Gastroesophageal sphincter (tissue), 4 donors: ENCODE measurements around the gene KYAT1. TPM values are rescaled to one million over a fixed set of nuclear protein-coding genes. Genes with fewer than 3 reads are reported as not detected.

Experiments
- ATAC-seq: fragments of 150-250 bp; one replicate; pipeline ENCODE4 v1.9.1; 2016; ENCODE audit warnings: mild to moderate bottlenecking, moderate library complexity
- H3K27ac ChIP-seq, 4 donors: fragments of 200-600 bp; sonication (generic) in 3 of 4; 1 replicate in 3 of 4; 2 replicates in 1 of 4; pipeline ENCODE4 v1.5.1; 2016 to 2019
- H3K27me3 ChIP-seq: fragments of 200-600 bp; sonication (generic); one replicate; pipeline ENCODE4 v1.5.1; 2019
- H3K36me3 ChIP-seq, 2 donors: fragments of 200-600 bp; sonication (generic); one replicate each; pipeline ENCODE4 v1.5.1; 2019; ENCODE audit warnings: control low read depth in 1 of 2
- H3K4me1 ChIP-seq, 3 donors: fragments of 200-600 bp; sonication (generic); 1 replicate in 2 of 3; 2 replicates in 1 of 3; pipeline ENCODE4 v1.5.1; 2016 to 2019; ENCODE audit warnings: control low read depth in 2 of 3
- H3K4me3 ChIP-seq, 2 donors: fragments of 200-600 bp; sonication (generic); one replicate each; pipeline ENCODE4 v1.5.1; 2019; ENCODE audit warnings: mild to moderate bottlenecking in 1 of 2, moderate library complexity in 1 of 2
- H3K9me3 ChIP-seq, 3 donors: fragments of 200-600 bp; sonication (generic); one replicate each; pipeline ENCODE4 v1.5.1; 2017 to 2019; ENCODE audit warnings: control low read depth in 2 of 3
- CTCF ChIP-seq, 4 experiments: fragments of 200-600 bp in 2 of 4; fragments of 450-650 bp in 2 of 4; sonication (generic) in 1 of 4; IDR thresholded peaks; one replicate each; pipeline ENCODE4 v1.5.1; 2017 to 2019; ENCODE audit warnings: antibody characterized with exemption in 4 of 4, mild to moderate bottlenecking in 2 of 4, moderate library complexity in 2 of 4
- EP300 ChIP-seq: sonication (generic); formaldehyde crosslinking; IDR thresholded peaks from one replicate; pipeline ENCODE4 v1.6.1; 2017; ENCODE audit warnings: antibody characterized with exemption, mild to moderate bottlenecking
- POLR2A ChIP-seq, 2 donors: fragments of 450-650 bp; IDR thresholded peaks; one replicate each; pipeline ENCODE4 v1.6.1; 2017; ENCODE audit warnings: antibody characterized with exemption in 2 of 2, mild to moderate bottlenecking in 2 of 2, moderate library complexity in 1 of 2
- POLR2AphosphoS5 ChIP-seq: sonication (generic); formaldehyde crosslinking; IDR thresholded peaks from one replicate; pipeline ENCODE4 v1.6.1; 2017; ENCODE audit warnings: antibody characterized with exemption
- WGBS, 2 donors: methylation state at CpG; one replicate each; pipeline ENCODE4 v1.1.5; 2018; ENCODE audit warnings: low coverage in 1 of 2; 5-methylcytosine and 5-hydroxymethylcytosine counted together
- total RNA-seq, 4 donors: library from RNA; depleted of rRNA; stranded (reverse); fragments of >200 nt; gene quantifications; one replicate each; pipeline ENCODE4 v1.1.0, GENCODE V29; 2016

Gene KYAT1
- total RNA-seq, 4 donors from 2014 or later, result 3.4 to 7.9 (median 4.8) TPM

GRCh38 chr9:128822407-128823042, 59.2 kb downstream of the KYAT1 start:
- ATAC-seq, result no peak

DNA sequence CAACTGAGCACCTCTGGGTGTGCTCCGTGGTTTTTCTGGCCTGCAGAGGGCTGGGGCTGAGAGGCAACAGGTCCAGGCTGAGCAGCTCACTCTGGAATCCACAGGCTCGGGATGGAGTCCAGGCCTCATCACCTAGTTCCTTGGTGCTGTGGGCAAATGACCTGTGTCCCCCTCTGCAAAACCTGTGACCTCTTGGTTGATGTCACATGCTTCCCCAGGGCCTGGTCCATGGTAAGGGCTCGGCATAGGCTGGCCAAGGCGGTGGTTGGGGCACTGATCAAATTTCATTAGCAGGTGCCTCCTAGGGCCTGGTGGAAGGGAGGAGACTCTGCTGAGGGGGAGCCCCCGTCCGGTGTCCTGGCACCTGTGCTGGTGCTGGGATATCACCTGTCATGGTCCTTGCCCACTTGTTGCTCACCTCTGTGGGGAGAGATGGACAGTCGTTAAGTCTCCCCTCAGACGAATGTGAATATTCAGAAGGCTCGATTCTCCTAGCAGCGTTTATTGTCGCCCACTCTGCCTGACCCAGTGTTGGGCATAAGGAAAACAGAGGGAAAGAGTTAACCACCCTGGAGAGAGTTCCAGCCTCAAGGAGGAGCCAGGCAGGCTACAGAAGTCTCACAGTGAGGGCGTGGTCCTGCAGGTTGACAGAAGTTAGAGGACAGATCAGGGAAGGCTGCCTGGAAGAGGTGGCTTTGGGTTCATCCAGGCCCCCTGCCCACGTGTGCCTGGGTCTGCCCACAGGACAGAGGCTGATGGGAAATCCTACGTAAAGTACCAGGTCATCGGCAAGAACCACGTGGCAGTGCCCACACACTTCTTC, 60.0 kb downstream of the KYAT1 start:
- Histone ChIP-seq H3K36me3 (peaks cover 0 to 64% of the 10 kb centered on the region in 2 donors), H3K9me3 (no peaks in the 10 kb centered on the region), H3K4me3 (no peak overlapping the region), H3K27me3 (no peaks in the 10 kb centered on the region), H3K4me1 (peaks cover 0 to 21% (median 11%) of the 10 kb centered on the region in 3 donors), H3K27ac (no peak overlapping the region)
- no peak for ATAC-seq
- TF ChIP-seq EP300 (no peak), CTCF (IDR thresholded peaks at IDR 0.05) (no peak), POLR2AphosphoS5 (no peak), POLR2A (IDR thresholded peaks at IDR 0.05) (no peak)
- 81 to 93% methylated on average over 5 of the region's 16 CpGs for WGBS, 2 donors

More at GRCh38 chr9:128822407-128823042, 59.2 kb downstream of the KYAT1 start:
- H3K27ac ChIP-seq, result no peak overlapping the region
- no peaks in the 10 kb centered on the region for H3K9me3 ChIP-seq
- no peaks in the 10 kb centered on the region for H3K27me3 ChIP-seq
- peaks cover 0 to 21% (median 11%) of the 10 kb centered on the region in 3 donors for H3K4me1 ChIP-seq
- H3K4me3 ChIP-seq, result no peak overlapping the region
- H3K36me3 ChIP-seq, result peaks cover 0 to 71% of the 10 kb centered on the region in 2 donors
- no CpG with 5 or more reads among the region's 22 CpGs for WGBS, 2 donors
- TF ChIP-seq EP300 (no peak), POLR2AphosphoS5 (no peak), CTCF (IDR thresholded peaks at IDR 0.05) (no peak), POLR2A (IDR thresholded peaks at IDR 0.05) (no peak)

- TF ChIP-seq EP300 (no peak), POLR2A (IDR thresholded peaks at IDR 0.05) (no peak), CTCF (IDR thresholded peaks at IDR 0.05) (no peak), POLR2AphosphoS5 (no peak)
- no peak overlapping the region for H3K4me3 ChIP-seq
- no peaks in the 10 kb centered on the region for H3K9me3 ChIP-seq
- H3K27ac ChIP-seq, result peak overlapping the region in 1 of 4 donors; percentile 92
- ATAC-seq, result no peak
- WGBS, 2 donors, result 87 to 95% methylated on average over 4 to 15 of the region's 24 CpGs
- H3K36me3 ChIP-seq, result peaks cover 0 to 55% of the 10 kb centered on the region in 2 donors
- H3K27me3 ChIP-seq, result no peaks in the 10 kb centered on the region
- peaks cover 0 to 21% (median 11%) of the 10 kb centered on the region in 3 donors for H3K4me1 ChIP-seq
Measured at GRCh38 chr9:128820665-128821583, 60.8 kb downstream of the KYAT1 start.

DNA sequence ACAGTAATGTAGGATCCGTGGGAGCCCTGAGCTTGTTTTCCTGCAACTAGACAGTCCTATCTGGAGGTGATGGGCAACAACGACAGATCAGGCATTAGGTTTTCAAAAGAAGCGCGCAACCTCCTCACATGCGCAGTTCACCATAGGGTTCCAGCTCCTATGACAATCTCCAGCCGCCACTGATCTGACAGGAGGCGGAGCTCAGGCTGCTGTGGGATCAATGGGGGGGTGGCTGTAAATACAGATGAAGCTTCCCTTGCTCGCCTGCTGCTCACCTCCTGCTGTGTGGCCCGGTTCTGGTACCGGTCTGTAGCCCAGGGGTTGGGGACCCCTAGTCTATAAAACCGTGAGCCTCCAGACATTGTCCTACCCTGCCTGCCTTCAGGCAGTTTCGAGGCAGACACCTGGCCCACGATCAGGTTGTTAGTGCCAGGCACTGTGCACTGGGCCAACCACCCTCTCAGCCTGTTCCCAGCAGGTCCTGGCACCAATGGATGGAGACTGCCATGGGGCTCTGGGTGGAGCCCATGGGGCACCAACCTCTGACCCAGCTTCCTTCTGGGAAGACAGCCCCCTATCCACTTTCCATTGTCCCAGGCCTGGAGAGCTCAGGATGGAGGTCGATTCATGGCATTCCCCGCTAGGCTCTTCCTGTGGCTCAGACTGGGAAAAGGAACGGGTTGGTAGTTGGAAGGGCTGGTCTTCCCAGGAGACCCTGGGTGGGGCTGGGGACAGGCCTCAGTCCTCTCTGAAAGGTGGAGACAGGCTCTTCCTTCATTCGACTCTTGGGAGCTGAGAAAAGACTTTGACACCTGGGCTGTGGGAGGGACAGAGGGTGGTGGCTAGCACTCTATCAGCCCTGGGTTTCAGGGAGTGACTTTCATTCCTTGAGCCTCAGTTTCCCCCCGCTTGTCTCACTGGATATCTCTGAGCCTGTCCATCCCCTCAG, 61.8 kb downstream of the KYAT1 start:
- Histone ChIP-seq H3K4me1 (peaks cover 0 to 21% (median 11%) of the 10 kb centered on the region in 3 donors), H3K4me3 (peak overlapping the region in 1 of 2 donors; percentile 83), H3K27ac (peak overlapping the region in 3 of 4 donors; percentile 34 to 92 (median 53)), H3K9me3 (no peaks in the 10 kb centered on the region), H3K36me3 (peaks cover 0 to 46% of the 10 kb centered on the region in 2 donors), H3K27me3 (no peaks in the 10 kb centered on the region)
- WGBS, 2 donors, result 33 to 50% methylated on average over 2 to 5 of the region's 18 CpGs
- no peak for ATAC-seq
- TF ChIP-seq CTCF (IDR thresholded peaks at IDR 0.05), result no peak
- TF ChIP-seq POLR2AphosphoS5, result peak; percentile 58
- no peak for TF ChIP-seq POLR2A (IDR thresholded peaks at IDR 0.05)
- TF ChIP-seq EP300, result no peak
